Testis (tissue), 3 donors: ENCODE results near the gene DDX17. TPM values are rescaled to one million over a fixed set of nuclear protein-coding genes. Genes with fewer than 3 reads are reported as not detected.

ENCODE experiments used
- DNase-seq: peaks from one replicate; pipeline ENCODE4 v3.0.0-alpha.2; 2019
- H3K27ac ChIP-seq, 2 donors: fragments of 200-600 bp; sonication (generic); one replicate each; pipeline ENCODE4 v1.5.1; 2019
- H3K27me3 ChIP-seq: fragments of 200-600 bp; sonication (generic); one replicate; pipeline ENCODE4 v1.5.1; 2019
- H3K36me3 ChIP-seq: fragments of 200-600 bp; sonication (generic); one replicate; pipeline ENCODE4 v1.5.1; 2017; ENCODE audit warnings: low read depth; ENCODE audit errors: missing control alignments
- H3K4me1 ChIP-seq: fragments of 200-600 bp; sonication (generic); one replicate; pipeline ENCODE4 v1.5.1; 2019
- H3K4me3 ChIP-seq, 2 donors: fragments of 200-600 bp; sonication (generic); one replicate each; pipeline ENCODE4 v1.5.1; 2017 to 2019
- H3K9me3 ChIP-seq: fragments of 200-600 bp; sonication (generic); one replicate; pipeline ENCODE4 v1.5.1; 2017
- CTCF ChIP-seq, 3 experiments: fragments of 450-650 bp in 2 of 3; fragments of 200-600 bp in 1 of 3; sonication (generic) in 1 of 3; IDR thresholded peaks; one replicate each; pipeline ENCODE4 v1.5.1; 2016 to 2019; ENCODE audit warnings: antibody characterized with exemption in 3 of 3, mild to moderate bottlenecking in 2 of 3, moderate library complexity in 1 of 3
- POLR2A ChIP-seq: fragments of 450-650 bp; IDR thresholded peaks from one replicate; pipeline ENCODE4 v1.6.1; 2017; ENCODE audit warnings: antibody characterized with exemption, mild to moderate bottlenecking, moderate library complexity
- WGBS, 2 donors: methylation state at CpG; one replicate each; pipeline ENCODE4 v1.1.5; 2018; 5-methylcytosine and 5-hydroxymethylcytosine counted together
- intact Hi-C: fragments of 100-400 bp; cut with DNase I; formaldehyde crosslinking; loops from one replicate; pipeline ENCODE4 v1.15.1; 2023; ENCODE audit warnings: low total_unique reads
- polyA plus RNA-seq: library from polyadenylated mRNA; stranded (reverse); fragments of 350-450 nt; fragmentation: Illumina TruSeq; extraction: RNeasy Lipid Tissue Mini Kit (QIAGEN cat#74804); gene quantifications from one replicate; pipeline ENCODE4 v1.2.3, GENCODE V29; 2014; ENCODE audit warnings: low read depth, low replicate concordance; ENCODE audit not compliant: insufficient read depth
- total RNA-seq, 2 donors: library from RNA; depleted of rRNA; stranded (reverse); fragments of >200 nt; gene quantifications; one replicate each; pipeline ENCODE4 v1.2.3, GENCODE V29; 2016

Gene DDX17
- total and polyA plus RNA-seq, 3 donors from 2014 or later = 259 to 995 (median 964) TPM

GRCh38 chr22:38519453-38520250, 13.5 kb upstream of the DDX17 start:
- no peak for DNase-seq
- intact Hi-C loops = no loop called here
- no peak overlapping the region for H3K27ac ChIP-seq
- 95 to 100% methylated on average over 2 of the region's 2 CpGs for WGBS, 2 donors
- H3K4me1 ChIP-seq = no peaks in the 10 kb centered on the region
- no peak overlapping the region for H3K4me3 ChIP-seq
- no peaks in the 10 kb centered on the region for H3K27me3 ChIP-seq
- no peaks in the 10 kb centered on the region for H3K9me3 ChIP-seq
- no peaks in the 10 kb centered on the region for H3K36me3 ChIP-seq
- no peak for TF ChIP-seq CTCF (IDR thresholded peaks at IDR 0.05)
- no peak for TF ChIP-seq POLR2A

- no peak for DNase-seq
- no peak overlapping the region for H3K27ac ChIP-seq
- WGBS, 2 donors = 94 to 99% methylated on average over 4 of the region's 4 CpGs
- H3K4me3 ChIP-seq = no peak overlapping the region
- H3K27me3 ChIP-seq = no peaks in the 10 kb centered on the region
- no peaks in the 10 kb centered on the region for H3K9me3 ChIP-seq
- TF ChIP-seq POLR2A (no peak), CTCF (IDR thresholded peaks at IDR 0.05) (no peak)
- no peaks in the 10 kb centered on the region for H3K36me3 ChIP-seq
- intact Hi-C loops = no loop called here
- H3K4me1 ChIP-seq = no peaks in the 10 kb centered on the region
Measured at GRCh38 chr22:38518620-38519019, 12.5 kb upstream of the DDX17 start.

- Histone ChIP-seq H3K4me3 (no peak overlapping the region), H3K9me3 (no peaks in the 10 kb centered on the region), H3K4me1 (no peaks in the 10 kb centered on the region), H3K27ac (no peak overlapping the region), H3K27me3 (no peaks in the 10 kb centered on the region), H3K36me3 (no peaks in the 10 kb centered on the region)
- no peak for TF ChIP-seq CTCF (IDR thresholded peaks at IDR 0.05)
- TF ChIP-seq POLR2A = no peak
- DNase-seq = no peak
- intact Hi-C loops = no loop called here
- WGBS, 2 donors = 83 to 100% methylated on average over 1 of the region's 1 CpG
Measured at GRCh38 chr22:38513063-38513462, 7.0 kb upstream of the DDX17 start.

- intact Hi-C loops = no loop called here
Measured at GRCh38 chr22:38510416-38510970, 4.4 kb upstream of the DDX17 start.

More at GRCh38 chr22:38510416-38510970, 4.4 kb upstream of the DDX17 start:
- no peak for TF ChIP-seq POLR2A
- no peak for TF ChIP-seq CTCF (IDR thresholded peaks at IDR 0.05)
- Histone ChIP-seq H3K4me3 (no peak overlapping the region), H3K27ac (no peak overlapping the region), H3K36me3 (no peaks in the 10 kb centered on the region), H3K4me1 (peaks cover 4% of the 10 kb centered on the region), H3K27me3 (no peaks in the 10 kb centered on the region), H3K9me3 (no peaks in the 10 kb centered on the region)
- 80 to 88% methylated on average over 5 of the region's 5 CpGs for WGBS, 2 donors
- DNase-seq = no peak
